Kidney epithelial cell (primary cell): ENCODE results near the gene FUS. TPM values are rescaled to one million over a fixed set of nuclear protein-coding genes. Genes with fewer than 3 reads are reported as not detected.

Source experiments
- DNase-seq: peaks from one replicate; pipeline ENCODE4 v3.0.0-alpha.2; 2010; ENCODE audit warnings: low read depth
- H3K27me3 ChIP-seq: 2 replicates; pipeline ENCODE4 v1.6.0; 2011; ENCODE audit warnings: low read length; ENCODE audit not compliant: control insufficient read depth, insufficient read depth
- H3K36me3 ChIP-seq: 2 replicates; pipeline ENCODE4 v1.5.1; 2011; ENCODE audit warnings: low read length; ENCODE audit not compliant: control insufficient read depth, insufficient read depth
- H3K4me3 ChIP-seq: 2 replicates; pipeline ENCODE4 v1.5.1; 2011; ENCODE audit warnings: low read depth, mild to moderate bottlenecking, control low read depth, low read length
- total RNA-seq: library from RNA; depleted of rRNA; stranded (reverse); fragments of >200 nt; gene quantifications from 2 replicates; pipeline ENCODE4 v1.2.3, GENCODE V29; 2015
- TF ChIP-seq, protein P1 (sequence below): IDR thresholded peaks from 2 replicates; pipeline ENCODE4 v1.5.1; 2011; ENCODE audit warnings: mild to moderate bottlenecking, moderate library complexity, low read length, control low read depth, inconsistent platforms; ENCODE audit not compliant: insufficient read depth, poor library complexity, severe bottlenecking

The FUS gene
- total RNA-seq, 1 donor from 2014 or later, result 71.9 TPM

DNA sequence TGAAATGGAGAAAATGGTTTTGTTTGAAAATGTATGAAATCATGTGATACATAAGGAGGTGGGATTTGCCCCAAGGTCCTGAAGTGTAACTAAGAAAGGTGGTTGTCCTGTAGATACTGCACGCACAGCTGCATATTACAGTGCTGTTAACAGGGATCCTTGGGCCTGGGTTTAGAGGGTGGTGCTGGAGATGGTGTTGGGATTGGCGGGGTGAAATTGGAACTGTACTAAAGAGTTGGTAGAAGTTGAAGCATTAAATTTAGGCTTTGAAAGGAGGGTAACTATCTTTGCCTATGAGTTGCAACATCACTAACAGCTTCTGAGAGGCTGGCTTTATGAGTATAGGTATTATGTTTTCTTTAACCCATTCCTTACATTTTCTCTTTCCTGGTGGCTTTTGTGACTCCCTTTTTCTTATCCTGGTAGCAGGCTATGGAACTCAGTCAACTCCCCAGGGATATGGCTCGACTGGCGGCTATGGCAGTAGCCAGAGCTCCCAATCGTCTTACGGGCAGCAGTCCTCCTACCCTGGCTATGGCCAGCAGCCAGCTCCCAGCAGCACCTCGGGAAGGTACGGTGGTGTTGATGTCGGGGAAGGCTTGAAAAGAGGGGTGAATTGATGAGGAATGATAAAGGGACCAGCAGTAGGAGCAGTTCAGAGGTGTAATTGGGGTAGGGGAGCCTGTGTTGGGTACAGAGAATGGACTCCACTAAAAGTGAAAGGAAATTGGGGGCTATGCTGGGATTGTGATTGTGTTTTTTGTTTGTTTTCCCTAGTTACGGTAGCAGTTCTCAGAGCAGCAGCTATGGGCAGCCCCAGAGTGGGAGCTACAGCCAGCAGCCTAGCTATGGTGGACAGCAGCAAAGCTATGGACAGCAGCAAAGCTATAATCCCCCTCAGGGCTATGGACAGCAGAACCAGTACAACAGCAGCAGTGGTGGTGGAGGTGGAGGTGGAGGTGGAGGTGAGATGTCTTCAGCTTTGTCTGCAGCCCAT, 3.8 kb downstream of the FUS start:
- TF ChIP-seq, protein P1, sequence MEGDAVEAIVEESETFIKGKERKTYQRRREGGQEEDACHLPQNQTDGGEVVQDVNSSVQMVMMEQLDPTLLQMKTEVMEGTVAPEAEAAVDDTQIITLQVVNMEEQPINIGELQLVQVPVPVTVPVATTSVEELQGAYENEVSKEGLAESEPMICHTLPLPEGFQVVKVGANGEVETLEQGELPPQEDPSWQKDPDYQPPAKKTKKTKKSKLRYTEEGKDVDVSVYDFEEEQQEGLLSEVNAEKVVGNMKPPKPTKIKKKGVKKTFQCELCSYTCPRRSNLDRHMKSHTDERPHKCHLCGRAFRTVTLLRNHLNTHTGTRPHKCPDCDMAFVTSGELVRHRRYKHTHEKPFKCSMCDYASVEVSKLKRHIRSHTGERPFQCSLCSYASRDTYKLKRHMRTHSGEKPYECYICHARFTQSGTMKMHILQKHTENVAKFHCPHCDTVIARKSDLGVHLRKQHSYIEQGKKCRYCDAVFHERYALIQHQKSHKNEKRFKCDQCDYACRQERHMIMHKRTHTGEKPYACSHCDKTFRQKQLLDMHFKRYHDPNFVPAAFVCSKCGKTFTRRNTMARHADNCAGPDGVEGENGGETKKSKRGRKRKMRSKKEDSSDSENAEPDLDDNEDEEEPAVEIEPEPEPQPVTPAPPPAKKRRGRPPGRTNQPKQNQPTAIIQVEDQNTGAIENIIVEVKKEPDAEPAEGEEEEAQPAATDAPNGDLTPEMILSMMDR, result no peak
- peaks cover 8% of the 10 kb centered on the region for H3K36me3 ChIP-seq
- no peak overlapping the region for H3K4me3 ChIP-seq
- H3K27me3 ChIP-seq, result no peaks in the 10 kb centered on the region
- no peak for DNase-seq

DNA sequence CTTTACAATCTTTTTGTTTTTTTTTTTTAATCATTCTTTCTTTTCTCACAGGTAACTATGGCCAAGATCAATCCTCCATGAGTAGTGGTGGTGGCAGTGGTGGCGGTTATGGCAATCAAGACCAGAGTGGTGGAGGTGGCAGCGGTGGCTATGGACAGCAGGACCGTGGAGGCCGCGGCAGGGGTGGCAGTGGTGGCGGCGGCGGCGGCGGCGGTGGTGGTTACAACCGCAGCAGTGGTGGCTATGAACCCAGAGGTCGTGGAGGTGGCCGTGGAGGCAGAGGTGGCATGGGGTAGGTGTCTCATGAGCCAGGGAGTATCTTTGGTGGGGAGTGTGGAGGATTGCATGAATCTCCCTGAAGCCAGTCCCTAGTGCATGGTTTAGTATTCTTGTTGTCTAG, 4.9 kb downstream of the FUS start:
- TF ChIP-seq, protein P1, result no peak
- DNase-seq, result no peak
- H3K27me3 ChIP-seq, result no peaks in the 10 kb centered on the region
- no peak overlapping the region for H3K4me3 ChIP-seq
- peaks cover 8% of the 10 kb centered on the region for H3K36me3 ChIP-seq

DNA sequence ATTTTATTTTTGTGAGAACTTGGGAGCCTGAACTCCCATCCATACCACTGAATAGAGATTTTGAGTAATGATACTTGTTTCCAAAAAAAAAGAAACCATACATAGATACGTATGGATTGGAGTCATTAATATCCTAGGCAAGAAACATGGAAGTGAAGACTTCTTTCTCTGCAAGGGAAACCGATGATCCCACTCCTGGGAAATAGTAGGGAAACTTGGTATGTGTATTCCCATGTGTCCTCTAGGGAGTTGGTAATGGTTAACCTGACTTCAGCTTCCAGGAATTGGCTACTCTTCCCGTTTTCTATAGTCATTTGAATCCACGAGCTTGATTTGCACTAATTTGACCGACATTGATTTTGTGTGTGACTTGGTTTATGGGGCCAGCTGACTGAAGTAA, 5.4 kb downstream of the FUS start:
- no peak for DNase-seq
- TF ChIP-seq, protein P1, result no peak

DNA sequence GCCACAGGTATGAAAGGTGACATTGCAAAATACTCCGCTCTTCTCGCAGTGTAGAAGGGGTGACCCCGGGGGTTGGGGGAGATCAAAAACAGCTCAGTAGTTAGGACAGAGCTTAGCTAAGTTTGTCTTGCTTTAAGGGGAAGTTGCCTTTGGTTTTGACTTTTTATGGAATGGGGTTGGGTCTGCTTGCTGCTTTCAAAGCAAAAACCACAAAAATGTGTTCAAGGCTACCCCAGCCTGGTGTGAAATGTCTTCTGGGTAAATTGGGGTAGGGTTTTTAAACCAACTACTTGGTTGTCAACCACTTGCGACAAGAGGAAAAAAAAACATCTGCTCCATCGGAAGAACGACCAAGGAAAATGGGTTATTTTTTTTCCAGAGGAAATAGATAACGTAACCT, 6.2 kb downstream of the FUS start:
- Histone ChIP-seq H3K27me3 (no peaks in the 10 kb centered on the region), H3K4me3 (no peak overlapping the region), H3K36me3 (peaks cover 12% of the 10 kb centered on the region)
- TF ChIP-seq, protein P1, result no peak
- DNase-seq, result no peak

More for the DNA sequence above, 5.4 kb downstream of the FUS start:
- H3K27me3 ChIP-seq, result no peaks in the 10 kb centered on the region
- H3K4me3 ChIP-seq, result no peak overlapping the region
- peaks cover 11% of the 10 kb centered on the region for H3K36me3 ChIP-seq

DNA sequence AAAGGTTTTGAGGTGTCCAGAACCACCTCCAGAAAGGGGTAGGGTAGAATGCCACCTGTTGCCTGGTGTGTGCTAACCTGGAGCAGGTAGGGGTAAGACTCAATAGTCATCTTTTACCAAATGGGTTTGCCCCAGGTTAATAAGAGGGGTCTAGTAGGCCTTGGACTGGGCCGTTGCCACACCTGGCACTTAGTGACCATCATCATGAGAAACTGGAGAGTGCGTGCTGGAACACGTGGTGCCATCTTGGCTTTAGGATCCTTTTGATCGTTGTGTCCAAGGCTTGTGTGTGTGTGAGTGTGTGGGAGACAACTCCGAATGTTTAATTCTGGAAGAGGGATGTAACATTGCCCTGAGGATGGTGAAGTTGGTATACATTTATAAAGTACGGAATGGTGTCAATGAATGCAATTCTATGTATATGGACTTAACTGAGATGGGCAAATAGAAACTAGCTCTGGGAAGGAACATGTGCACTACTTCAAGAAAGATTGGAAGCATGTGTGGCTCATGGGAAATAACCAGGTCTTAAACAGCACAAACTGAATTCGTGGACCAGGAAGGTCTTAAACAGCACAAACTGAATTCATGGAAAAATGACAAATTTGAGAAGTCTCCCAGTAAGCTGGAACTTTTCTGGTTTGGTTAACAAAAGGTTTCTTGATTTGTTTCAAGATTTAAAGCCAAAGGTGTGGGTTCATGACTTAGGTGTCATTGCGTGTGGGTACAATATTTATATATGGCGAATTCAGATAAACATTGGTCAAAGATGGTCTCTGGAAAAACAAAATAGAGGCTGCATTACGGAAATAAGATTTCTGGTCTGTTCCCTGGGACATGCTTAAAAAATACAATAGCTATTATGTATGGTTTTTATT, 7.2 kb downstream of the FUS start:
- Histone ChIP-seq H3K27me3 (no peaks in the 10 kb centered on the region), H3K4me3 (no peak overlapping the region), H3K36me3 (peaks cover 12% of the 10 kb centered on the region)
- DNase-seq, result no peak
- TF ChIP-seq, protein P1, result no peak
